ENCODE data around the gene MRPL20. TPM values are rescaled to one million over a fixed set of nuclear protein-coding genes. Genes with fewer than 3 reads are reported as not detected.
"Not testable (repeated sequence)": the region's sequence is repeated elsewhere in the genome, so short reads cannot be mapped to it uniquely, and the experiment has no call there.

Gene MRPL20
- total RNA-seq, 1 donor from 2014 or later = 138 TPM

DNA sequence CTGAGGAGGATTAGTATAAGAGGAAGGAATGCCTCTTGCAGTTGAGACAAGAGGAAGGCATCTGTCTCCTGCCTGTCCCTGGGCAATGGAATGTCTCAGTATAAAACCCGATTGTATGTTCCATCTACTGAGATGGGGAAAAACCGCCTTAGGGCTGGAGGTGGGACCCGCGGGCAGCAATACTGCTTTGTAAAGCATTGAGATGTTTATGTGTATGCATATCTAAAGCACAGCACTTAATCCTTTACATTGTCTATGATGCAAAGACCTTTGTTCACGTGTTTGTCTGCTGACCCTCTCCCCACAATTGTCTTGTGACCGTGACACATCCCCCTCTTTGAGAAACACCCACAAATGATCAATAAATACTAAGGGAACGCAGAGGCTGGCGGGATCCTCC, 3.1 kb upstream of the MRPL20 start:
- intact Hi-C loops (cut with micrococcal nuclease) = not testable (repeated sequence)

DNA sequence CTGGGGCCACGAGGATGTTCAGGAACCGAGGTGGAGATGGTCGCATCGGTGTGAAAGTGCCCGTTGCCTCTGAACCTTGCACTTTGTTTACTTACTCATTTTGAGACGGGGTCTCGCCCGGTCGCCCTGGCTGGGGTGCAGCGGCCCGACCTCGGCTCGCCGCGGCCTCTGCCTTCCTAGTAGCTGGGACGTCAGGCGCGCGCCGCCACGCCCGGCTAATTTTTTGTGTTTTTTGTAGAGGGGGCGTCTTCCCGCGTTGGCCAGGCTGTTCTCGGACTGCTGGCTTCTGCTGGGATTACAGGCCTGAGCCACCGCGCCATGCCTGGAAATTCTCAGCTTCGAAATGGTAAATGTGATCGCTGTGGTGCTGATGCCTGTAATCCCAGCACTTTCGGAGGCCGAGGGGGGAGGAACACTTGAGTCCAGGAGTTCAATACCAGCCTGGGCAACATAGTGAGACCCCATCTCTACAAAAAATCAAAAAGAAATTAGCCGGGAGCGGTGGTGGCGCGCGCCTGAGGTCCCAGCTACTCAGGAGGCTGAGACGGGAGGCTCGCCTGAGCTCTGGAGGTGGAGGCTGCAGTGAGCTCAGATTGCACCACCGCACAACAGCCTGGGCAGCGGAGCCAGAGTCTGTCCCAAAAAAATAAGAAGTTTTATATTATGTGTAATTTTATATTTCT, 684 bp upstream of the MRPL20 start:
- intact Hi-C loops (cut with micrococcal nuclease) = loop anchor here (1.0 to 10.0 kb wide), 6 partner anchors 8 to 317 kb away; partner anchors contain the start of genes ATAD3B, AURKAIP1, CCNL2 and CDK11A

DNA sequence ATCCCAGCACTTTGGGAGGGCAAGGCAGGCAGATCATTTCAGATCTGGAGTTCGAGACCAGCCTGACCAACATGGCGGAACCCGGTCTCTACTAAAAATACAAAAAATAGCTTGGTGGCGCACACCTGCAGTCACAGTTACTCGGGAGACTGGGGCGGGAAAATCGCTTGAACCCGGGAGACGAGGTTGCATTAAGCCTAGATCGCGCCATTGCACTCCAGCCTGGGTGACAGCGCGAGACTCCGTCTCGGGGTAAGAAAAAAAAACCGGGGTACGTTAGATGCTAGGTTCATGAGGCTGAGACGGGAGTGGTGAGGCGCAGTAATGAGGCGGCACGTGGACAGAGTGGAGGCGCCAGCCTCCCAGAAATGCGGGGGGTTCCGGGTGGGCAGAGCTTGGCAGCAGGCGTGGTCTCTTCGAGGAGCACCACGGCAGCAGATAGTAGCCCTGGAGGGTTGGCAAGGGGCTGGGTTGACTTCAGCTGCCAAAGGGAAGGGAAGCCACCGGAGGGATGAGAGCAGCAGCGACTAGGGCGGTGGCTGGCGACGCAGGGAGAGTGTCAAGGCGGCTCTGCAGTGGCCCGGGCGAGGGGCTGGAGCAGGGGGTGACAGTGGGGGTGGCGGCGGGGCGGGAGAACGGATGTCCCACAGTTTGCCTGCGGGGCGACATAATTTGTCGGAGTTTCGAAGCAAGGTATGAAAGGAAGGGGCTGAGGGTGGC, 832 bp downstream of the MRPL20 start:
- intact Hi-C loops (cut with micrococcal nuclease) = loop anchor here (10.0 kb wide), 1 partner anchor 319 kb away; the partner anchor contains the start of gene CDK11A

DNA sequence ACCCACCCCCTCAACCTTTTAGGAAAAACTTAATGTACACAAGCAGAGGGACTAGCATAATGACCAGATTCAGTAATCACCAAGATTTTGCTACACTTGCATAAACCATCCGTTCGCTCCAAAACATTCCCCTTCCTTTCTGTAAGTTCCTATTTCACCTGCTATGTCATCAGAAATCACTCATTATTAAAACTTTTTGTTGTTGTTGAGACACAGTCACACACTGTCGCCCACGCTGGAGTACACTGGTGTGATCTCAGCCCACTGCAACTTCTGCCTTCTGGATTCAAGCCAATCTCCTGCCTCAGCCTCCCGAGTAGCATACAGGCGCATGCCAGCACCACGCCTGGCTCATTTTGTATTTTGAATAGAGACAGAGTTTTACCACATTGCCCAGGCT, 3.4 kb downstream of the MRPL20 start:
- intact Hi-C loops (cut with micrococcal nuclease) = loop anchor here (10.0 kb wide), 1 partner anchor 321 kb away; the partner anchor contains the start of gene CDK11A

DNA sequence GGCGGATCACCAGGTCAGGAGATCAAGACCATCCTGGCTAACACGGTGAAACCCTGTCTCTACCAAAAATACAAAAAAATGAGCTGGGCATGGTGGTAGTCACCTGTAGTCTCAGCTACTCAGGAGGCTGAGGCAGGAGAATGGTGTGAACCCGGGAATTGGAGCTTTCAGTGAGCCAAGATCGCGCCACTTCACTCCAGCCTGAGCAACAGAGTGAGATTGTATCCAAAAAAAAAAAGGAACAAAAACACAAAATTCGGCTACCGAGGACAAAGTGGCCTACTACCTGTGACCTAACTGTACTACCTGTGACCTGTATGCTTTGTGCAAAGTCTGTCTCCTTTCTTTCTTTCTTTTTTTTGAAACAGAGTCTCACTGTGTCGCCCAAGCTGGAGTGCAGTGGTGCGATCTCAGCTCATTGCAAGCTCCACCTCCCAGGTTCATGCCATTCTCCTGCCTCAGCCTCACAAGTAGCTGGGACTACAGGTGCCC, 4.1 kb downstream of the MRPL20 start:
- intact Hi-C loops (cut with micrococcal nuclease) = loop anchor here (10.0 kb wide), 1 partner anchor 322 kb away; the partner anchor contains the start of gene CDK11A

DNA sequence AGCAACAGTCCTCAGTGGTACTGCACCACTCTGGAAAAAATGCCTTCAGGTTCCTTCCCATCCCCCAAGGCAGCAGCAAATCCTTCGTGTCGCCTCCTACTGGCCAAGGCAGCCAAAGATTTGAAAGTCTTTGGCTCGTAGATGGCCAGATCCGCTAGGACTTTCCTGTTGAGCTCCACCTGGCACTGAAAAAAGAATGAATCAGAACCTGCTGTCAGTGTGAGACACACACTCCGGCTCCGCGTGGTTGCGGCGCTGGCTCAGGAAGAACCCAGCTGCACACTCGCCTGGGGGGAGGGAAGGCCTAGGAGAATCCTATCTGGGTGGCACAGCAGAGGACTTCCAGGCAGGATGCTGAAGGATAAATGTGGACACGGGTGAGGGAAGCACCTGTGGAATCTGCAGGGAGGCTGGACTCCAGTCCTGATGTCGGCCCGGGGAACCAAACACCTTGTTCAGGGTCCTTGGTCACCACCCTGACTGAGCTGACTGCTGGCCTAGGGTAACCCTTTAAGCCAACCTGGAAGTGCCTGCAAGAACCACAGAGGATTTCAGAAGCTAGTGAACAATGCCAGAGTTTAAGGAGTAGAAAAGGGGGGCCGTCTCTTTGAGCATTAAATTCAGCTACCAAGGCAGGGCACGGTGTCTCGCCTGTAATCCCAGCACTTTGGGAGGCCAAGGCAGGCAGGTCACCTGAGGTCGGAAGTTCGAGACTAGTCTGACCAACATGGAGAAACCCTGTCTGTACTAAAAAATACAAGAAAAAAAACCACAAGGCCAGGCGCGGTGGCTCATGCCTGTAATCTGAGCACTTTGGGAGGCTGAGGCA, 4.8 kb downstream of the MRPL20 start:
- intact Hi-C loops (cut with micrococcal nuclease) = loop anchor here (10.0 kb wide), 1 partner anchor 323 kb away; the partner anchor contains the start of gene CDK11A

DNA sequence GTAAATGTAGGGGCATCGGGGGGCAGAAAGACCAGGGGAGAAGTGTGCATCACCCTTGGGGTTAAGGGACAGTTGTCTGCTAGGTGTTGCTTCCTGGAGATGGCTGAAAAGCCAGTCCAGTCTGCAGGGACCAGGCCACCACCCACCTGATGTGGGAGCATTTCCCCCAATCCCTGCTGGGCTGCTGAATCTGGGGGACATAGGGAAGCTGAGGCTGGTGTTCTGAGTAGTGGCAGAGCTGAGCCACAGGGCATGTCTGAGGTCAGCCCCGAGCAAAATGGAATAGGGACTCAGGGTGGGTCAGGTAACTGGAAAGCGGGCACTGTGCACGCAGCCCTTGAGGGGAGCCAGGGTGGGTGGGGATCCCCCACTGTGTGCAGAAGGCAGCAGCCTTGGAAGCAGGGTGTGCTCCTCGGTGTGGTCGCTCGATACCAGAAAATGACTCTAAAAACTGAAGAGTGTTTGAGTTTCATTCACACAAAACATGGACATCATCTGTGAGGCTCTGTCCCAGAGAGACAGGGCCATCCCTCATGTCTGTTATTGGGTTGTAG, 5.6 kb downstream of the MRPL20 start:
- intact Hi-C loops (cut with micrococcal nuclease) = loop anchor here (10.0 kb wide), 1 partner anchor 323 kb away; the partner anchor contains the start of gene CDK11A

DNA sequence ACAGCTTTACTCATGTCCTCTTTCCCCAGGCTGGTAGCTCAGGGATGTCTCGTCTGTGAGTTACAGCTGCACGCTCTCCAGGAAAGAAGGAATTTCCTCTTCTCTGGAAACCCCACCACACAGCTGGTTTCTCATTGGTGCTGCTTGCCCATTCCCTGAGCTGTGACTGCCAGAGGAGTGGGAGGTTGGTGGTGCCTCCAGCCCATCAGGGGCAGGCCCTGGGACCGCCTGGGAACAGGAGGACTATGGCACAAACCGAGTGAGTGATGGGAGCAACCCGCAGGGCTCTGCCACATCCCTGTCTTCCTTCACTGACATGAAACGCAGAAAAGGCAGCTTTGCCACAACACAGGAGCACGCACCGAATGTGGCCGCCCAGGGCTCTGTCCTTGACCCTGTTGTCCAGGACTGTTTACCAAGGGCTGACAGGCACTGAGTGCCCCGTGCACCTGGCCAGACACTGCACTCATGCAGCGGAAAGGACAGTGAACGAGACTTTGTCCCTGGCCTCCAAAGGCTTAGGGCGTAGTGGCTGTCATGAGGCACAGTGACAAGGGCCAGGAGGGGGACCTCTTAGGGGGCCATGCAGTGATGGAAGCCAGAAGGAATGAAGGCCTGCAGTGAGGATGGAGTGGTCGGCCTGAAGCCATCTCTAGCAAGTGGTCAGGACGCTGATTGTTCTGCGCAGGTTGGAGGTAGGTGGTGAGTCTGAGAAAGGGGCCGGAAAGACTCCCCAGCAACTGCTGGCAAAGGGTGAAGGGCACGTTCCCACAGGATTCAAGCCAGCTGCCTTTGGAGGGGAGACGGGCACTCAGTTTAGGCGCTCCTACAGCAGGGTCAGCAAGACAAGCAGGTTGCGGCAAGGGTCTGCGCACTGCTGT, 6.3 kb downstream of the MRPL20 start:
- intact Hi-C loops (cut with micrococcal nuclease) = loop anchor here (10.0 kb wide), 1 partner anchor 324 kb away; the partner anchor contains the start of gene CDK11A

DNA sequence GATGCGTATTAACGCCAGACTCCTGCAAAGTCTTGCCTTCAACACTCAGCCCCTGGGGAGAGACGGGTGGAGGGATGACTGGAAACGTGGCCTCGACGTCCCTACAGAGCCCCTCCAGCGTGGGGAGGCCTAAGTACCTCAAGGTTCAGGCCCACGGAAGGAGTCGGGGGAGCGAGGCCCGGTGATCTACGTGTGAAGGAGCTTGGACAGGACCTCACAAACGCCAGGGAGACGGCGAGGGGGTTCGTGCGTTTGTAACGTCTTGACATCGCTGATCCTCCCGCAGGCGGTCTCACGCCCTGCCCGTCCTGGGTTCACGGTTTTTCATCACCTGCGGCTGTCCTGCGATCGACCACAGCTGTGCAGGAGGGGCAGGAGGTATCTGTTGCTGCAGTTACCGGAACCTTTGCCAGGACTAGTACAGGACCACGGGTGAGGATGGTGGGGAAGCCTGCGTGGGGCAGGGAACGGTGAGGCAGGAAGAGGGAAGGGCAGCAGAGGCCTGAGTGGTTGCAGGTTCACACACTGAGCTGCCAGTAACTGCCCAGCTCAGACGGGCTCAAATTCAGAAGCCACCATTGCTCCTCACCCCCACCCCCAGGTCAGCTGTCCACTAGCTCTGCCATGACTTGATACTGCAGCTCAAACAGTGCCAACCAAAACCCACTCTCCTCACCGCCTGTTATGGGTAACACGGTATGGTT, 7.1 kb downstream of the MRPL20 start:
- intact Hi-C loops (cut with micrococcal nuclease) = loop anchor here (1.0 to 10.0 kb wide), 11 partner anchors 7 to 325 kb away; partner anchors contain the start of genes ATAD3A, ATAD3B, AURKAIP1 and C1orf159

DNA sequence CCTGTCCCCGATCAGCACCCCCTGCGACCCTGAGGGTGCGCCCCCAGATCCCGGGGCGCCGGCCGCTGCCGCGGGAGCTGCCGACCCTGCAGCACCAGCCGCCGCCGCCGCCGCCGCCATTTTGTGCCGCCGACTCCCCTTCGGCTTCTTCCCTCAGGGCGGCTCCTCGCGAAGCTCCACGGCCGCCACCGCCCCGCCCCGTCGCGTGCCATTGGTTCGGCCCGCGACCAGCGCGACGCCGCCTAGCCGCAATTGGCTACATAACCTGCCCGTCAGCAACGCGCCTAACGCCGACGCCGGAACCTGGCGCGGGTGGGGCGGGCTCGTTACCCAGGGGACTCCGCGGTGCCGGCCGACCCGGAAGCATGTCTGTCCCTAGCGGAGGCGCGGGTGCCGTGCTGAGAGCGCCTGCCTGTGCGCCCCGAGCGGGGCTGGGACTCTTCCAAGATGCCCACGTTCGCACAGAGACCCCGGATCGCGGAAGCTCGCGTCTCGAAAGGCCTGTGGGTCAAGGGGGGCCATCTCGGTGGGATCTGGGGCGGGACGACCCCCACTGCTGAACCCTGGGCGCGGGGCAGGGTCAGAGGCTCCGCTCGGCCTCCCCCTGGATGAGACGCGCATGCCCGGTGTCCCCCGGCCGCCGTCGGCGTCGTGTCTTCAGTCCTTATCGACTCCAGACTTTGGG, 7.8 kb downstream of the MRPL20 start, which contains the start of gene CCNL2:
TSS of gene CCNL2 (minus strand) at position 149 of the 685 bp plus-strand sequence. CDS start at position 120, 29 bp downstream.
- intact Hi-C loops (cut with micrococcal nuclease) = loop anchor here (1.0 to 2.0 kb wide), 10 partner anchors 8 to 283 kb away; partner anchors contain the start of genes ATAD3A, ATAD3B, AURKAIP1 and C1orf159

DNA sequence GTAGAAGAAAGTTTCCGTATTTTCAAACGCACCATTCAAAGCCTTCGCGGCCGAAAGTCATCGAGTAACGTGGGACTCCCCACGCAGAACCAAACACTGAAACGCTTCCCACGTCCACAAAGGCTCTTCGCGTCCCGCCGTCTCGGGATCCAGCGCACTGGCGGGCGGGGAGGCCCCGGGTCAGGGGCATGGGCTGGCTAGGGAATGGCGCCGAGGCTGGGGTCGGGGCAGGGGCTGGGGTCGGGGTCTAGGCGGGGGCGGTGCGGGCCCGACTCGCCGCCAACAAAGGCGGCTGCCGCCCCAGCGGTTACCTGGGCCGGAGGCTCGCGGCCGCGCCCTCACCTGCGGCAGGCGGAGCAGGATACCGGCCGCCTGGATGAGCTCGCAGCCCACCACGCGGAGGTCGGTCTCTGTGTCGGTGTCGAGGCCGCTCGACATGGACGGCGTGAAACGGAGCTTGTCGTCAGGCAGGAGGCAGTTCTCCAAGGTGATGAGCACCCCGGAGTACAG, 8.4 kb downstream of the MRPL20 start:
- intact Hi-C loops (cut with micrococcal nuclease) = loop anchor here (1.0 to 2.0 kb wide), 10 partner anchors 9 to 282 kb away; partner anchors contain the start of genes ATAD3A, ATAD3B, AURKAIP1 and C1orf159

DNA sequence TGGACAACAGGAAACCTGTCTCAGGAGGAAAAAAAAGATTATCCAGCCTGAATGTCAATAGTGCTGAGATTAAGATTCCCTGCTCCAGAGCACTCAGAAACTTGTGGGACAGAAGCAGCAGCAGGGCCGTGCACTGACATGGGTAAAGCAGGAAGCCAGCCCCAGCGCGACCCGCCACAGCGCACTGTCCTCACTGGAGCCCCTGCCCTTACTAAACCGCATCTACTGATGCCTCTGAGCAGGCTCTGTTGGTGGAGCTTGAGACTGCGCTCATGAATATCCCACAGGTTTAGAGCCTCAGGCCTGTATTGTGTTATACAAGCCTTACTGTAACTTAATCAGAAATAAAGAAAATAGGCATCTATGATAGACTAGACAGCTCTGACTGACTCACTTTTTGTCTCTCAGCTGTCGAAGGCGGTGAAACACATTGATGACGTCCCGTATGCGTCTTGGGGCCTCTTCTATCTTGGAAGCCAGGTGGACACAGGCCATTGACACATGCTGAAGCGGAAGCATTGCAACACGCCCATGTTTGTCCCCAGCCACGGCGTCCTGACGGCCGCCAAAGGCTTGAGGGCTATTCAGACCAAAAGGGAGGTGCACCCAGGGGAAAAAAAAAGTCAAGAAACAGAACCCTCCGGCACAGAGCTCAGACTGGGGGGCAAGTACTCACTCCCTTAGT, 9.1 kb downstream of the MRPL20 start:
- intact Hi-C loops (cut with micrococcal nuclease) = loop anchor here (2.0 kb wide), 4 partner anchors 73 to 281 kb away; partner anchors contain the start of genes ATAD3B, C1orf159 and PUSL1

DNA sequence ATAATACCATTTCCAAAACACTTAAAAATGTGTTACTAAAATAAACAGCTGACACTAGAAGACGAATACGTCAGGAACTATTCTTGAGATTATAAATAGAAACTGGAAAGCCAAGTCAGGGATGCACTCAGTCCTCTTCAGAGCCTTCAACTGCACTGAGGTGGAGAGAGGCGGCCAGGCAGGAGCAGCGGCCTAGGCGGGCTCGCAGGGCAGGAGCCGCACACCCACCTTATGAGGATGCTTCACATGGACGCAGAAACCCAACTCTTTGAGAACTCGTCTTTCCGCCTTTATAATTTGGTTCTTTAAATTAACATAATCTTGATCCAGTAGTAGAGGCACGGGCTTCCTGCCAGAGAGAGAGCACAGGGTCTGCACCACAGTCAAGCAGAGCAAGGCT, 11.9 kb downstream of the MRPL20 start:
- intact Hi-C loops (cut with micrococcal nuclease) = no loop called here

DNA sequence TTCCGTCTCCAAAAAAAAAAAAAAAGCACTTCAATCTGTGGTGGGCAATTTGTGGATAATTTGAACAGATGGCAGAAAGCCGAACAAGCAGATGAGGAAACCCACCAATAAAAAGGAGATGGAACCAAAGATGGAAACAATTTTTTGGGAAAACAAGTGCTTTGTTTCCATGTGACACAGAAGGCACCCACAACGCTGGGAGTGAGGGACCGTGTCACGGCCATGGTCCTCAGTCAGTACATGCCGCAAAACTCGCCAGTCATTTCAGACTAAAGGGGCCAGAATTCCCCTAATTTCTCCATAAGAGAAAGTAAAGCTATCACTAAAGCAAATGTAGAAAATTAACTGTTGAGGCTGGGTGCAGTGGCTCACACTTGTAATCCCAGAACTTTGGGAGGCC, 13.0 kb downstream of the MRPL20 start:
- intact Hi-C loops (cut with micrococcal nuclease) = no loop called here

DNA sequence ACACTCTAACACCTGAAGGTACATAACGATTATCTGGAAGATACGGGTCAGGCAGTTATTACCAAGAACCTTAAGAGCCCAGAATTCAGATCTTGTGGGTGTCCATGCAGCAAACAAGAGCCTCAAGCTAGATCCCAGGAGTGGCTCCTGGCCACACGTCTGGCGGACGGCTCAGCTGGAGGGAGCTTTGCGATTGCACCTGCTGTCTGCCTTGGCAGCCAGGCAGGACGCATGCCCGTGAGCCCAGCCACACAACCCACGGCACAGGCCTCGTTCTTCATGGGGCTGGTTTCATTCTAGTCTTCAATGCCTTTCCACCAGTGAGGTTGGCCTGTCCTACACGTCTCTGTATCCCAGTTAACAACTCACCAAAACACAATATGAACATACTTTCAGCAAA, 13.7 kb downstream of the MRPL20 start:
- intact Hi-C loops (cut with micrococcal nuclease) = no loop called here

DNA sequence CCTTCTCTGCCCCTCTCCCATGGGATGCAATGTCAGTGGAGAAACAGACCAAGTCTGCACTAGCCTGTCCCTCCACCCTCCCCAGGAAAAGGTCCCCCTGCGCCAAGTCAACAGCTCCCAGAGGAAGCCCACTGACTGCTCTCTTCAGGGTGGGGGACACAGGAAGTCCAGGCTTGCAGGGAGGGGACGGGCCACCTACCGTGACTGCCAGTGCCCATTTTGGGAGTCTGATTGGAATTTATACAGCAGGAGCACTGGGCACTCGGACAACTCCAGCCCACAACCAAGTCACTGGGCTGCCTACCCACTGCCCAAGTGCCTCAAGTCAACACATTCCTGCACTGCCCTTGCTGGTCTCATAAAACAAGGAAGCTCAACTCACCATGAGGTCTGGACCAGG, 14.1 kb downstream of the MRPL20 start:
- intact Hi-C loops (cut with micrococcal nuclease) = no loop called here

DNA sequence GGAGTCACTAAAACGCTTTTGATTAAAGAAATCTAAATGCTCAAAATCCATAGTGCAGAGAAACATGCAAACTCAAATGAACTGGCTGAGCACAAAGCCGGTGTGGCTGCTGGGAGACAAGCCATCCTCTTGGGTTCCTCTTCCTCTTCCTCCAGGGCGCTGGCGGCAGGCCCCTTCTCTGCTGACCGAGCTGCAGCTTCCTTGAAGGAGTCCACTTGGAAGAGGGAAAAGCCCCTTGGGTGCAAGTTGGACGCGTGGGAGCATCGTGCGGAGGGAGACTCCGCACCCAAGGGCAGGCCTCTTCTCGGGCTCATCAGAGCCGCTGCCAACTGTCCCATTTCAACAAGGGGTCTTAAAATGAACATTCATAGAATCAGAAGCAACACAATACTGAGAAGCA, 15.9 kb downstream of the MRPL20 start:
- intact Hi-C loops (cut with micrococcal nuclease) = no loop called here
